Thyroid gland (tissue), 4 donors: ENCODE results near the gene IL27RA. TPM values are rescaled to one million over a fixed set of nuclear protein-coding genes. Genes with fewer than 3 reads are reported as not detected.
A peak's percentile ranks its signal among the peaks of the same experiment; 100 is the strongest.

ENCODE experiments used
- DNase-seq, 2 donors: peaks; one replicate each; pipeline ENCODE4 v3.0.0-alpha.2; 2019
- H3K27ac ChIP-seq, 3 donors: fragments of 200-600 bp; sonication (generic); 1 replicate in 2 of 3; 2 replicates in 1 of 3; pipeline ENCODE4 v1.5.1; 2016 to 2019; ENCODE audit warnings: mild to moderate bottlenecking in 1 of 3, moderate library complexity in 1 of 3
- H3K27me3 ChIP-seq: fragments of 200-600 bp; sonication (generic); one replicate; pipeline ENCODE4 v1.5.1; 2019
- H3K36me3 ChIP-seq, 2 donors: fragments of 200-600 bp; sonication (generic); one replicate each; pipeline ENCODE4 v1.5.1; 2016 to 2019
- H3K4me1 ChIP-seq, 2 donors: fragments of 200-600 bp; sonication (generic); one replicate each; pipeline ENCODE4 v1.5.1; 2017 to 2019
- H3K4me3 ChIP-seq, 3 donors: fragments of 200-600 bp; sonication (generic); replicated peaks in 1 of 3; 1 replicate in 2 of 3; 2 replicates in 1 of 3; pipeline ENCODE4 v1.5.1; 2016; ENCODE audit warnings: mild to moderate bottlenecking in 1 of 3
- H3K9me3 ChIP-seq: fragments of 200-600 bp; sonication (generic); one replicate; pipeline ENCODE4 v1.5.1; 2017
- CTCF ChIP-seq, 6 experiments: fragments of 200-600 bp in 3 of 6; fragments of 450-650 bp in 3 of 6; sonication (generic) in 3 of 6; IDR thresholded peaks; one replicate each; pipeline ENCODE4 v1.5.1; 2016 to 2019; ENCODE audit warnings: antibody characterized with exemption in 6 of 6, mild to moderate bottlenecking in 2 of 6, inconsistent platforms in 1 of 6, moderate library complexity in 1 of 6
- POLR2A ChIP-seq, 2 donors: fragments of 450-650 bp; IDR thresholded peaks; one replicate each; pipeline ENCODE4 v1.6.1; 2017; ENCODE audit warnings: antibody characterized with exemption in 2 of 2, mild to moderate bottlenecking in 2 of 2, moderate library complexity in 1 of 2
- WGBS, 2 donors: methylation state at CpG; one replicate each; pipeline ENCODE4 v1.1.5; 2017; 5-methylcytosine and 5-hydroxymethylcytosine counted together
- intact Hi-C: fragments of 100-400 bp; cut with DNase I; formaldehyde crosslinking; loops from one replicate; pipeline ENCODE4 v1.15.1; 2023
- total RNA-seq, 4 donors: library from RNA; depleted of rRNA; stranded (reverse); fragments of >200 nt; gene quantifications; one replicate each; pipeline ENCODE4 v1.2.3, GENCODE V29; 2016

IL27RA gene
- total RNA-seq, 4 donors from 2014 or later, result 1.9 to 4.9 (median 3.4) TPM

DNA sequence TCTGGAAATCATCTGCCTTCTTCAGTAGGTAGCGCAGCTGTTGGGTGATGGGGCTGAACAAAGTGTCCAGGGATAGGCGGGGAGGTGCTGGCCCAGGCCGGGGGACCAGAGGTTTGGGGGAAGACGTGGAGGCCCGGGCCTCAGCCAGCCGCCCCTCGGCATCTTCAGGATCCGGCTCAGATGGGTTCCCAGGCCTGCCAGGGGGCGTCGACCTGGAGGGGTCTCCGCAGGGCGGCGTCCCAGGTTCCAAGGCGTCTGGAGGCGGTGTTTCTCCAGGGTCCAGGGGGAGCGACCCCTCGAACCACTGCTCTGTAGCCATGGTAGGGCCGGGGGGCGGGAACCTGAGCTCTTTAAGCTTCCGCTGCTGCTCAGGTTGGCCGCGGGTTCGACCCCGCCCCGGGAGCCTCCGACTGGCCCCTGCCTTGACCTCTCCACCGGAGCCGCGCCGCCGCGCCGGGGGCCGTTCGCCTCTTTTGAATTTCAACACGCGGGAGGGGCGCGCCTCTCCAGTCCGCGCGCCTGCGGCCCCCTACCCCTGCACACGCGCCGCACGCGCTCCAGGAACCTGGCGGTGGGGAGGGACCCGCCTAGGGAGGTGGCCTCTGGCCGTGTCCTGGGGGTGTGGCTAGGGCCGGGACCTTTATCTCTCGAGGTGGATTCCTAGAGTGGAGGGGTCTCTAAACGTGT, 53.9 kb downstream of the IL27RA start, which contains the start of gene C19orf67:
TSS of gene C19orf67 (minus strand) at position 475 of the 687 bp plus-strand sequence. CDS start at position 319, 156 bp downstream.
- intact Hi-C loops, result loop anchor here (5.0 kb wide), 1 partner anchor 37 kb away; no protein-coding TSS in a partner anchor
- no peak for DNase-seq
- Histone ChIP-seq H3K36me3 (no peaks in the 10 kb centered on the region), H3K9me3 (no peaks in the 10 kb centered on the region), H3K4me3 (no peak within 1 kb of the TSS), H3K27ac (no peak within 1 kb of the TSS), H3K27me3 (no peaks in the 10 kb centered on the region), H3K4me1 (peaks cover 10 to 35% of the 10 kb centered on the region in 2 donors)
- WGBS, 2 donors, result 58 to 60% methylated on average over 18 to 21 of the region's 54 CpGs
- TF ChIP-seq POLR2A (IDR thresholded peaks at IDR 0.05) (no peak), CTCF (IDR thresholded peaks at IDR 0.05) (no peak)

GRCh38 chr19:14086098-14086497, 54.5 kb downstream of the IL27RA start:
- no peak for DNase-seq
- Histone ChIP-seq H3K27me3 (no peaks in the 10 kb centered on the region), H3K4me3 (no peak overlapping the region), H3K9me3 (no peaks in the 10 kb centered on the region), H3K27ac (no peak overlapping the region), H3K36me3 (no peaks in the 10 kb centered on the region), H3K4me1 (peaks cover 7 to 32% of the 10 kb centered on the region in 2 donors)
- TF ChIP-seq POLR2A (IDR thresholded peaks at IDR 0.05) (no peak), CTCF (IDR thresholded peaks at IDR 0.05) (no peak)
- intact Hi-C loops, result loop anchor here (5.0 kb wide), 1 partner anchor 36 kb away; no protein-coding TSS in a partner anchor
- WGBS, 2 donors, result 81 to 82% methylated on average over 5 of the region's 5 CpGs

- intact Hi-C loops, result loop anchor here (5.0 kb wide), 1 partner anchor 33 kb away; no protein-coding TSS in a partner anchor
- DNase-seq, result no peak
Measured at GRCh38 chr19:14088634-14089411, 57.3 kb downstream of the IL27RA start.

DNA sequence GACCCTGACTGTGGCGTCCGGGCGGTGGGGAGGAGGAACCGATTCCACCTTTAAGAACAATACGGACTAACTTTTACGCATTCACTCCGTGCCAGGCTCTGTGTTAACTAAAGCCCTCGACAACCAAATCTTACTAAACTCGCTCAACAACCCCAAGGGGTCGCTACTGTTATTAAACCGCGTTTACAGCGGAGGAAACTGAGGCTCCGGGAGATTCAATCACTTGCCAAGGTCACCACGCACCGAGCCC, 57.8 kb downstream of the IL27RA start:
- TF ChIP-seq CTCF (IDR thresholded peaks at IDR 0.05), result no peak
- no peak for TF ChIP-seq POLR2A (IDR thresholded peaks at IDR 0.05)
- 37% methylated on average over 16 of the region's 16 CpGs for WGBS, 2 donors
- intact Hi-C loops, result loop anchor here (5.0 kb wide), 1 partner anchor 33 kb away; no protein-coding TSS in a partner anchor
- DNase-seq, result no peak
- peaks cover 0 to 28% of the 10 kb centered on the region in 2 donors for H3K4me1 ChIP-seq
- peak overlapping the region in 1 of 3 donors; percentile 23 for H3K4me3 ChIP-seq
- no peak overlapping the region for H3K27ac ChIP-seq
- H3K36me3 ChIP-seq, result no peaks in the 10 kb centered on the region
- H3K27me3 ChIP-seq, result no peaks in the 10 kb centered on the region
- H3K9me3 ChIP-seq, result no peaks in the 10 kb centered on the region

More at GRCh38 chr19:14088634-14089411, 57.3 kb downstream of the IL27RA start:
- Histone ChIP-seq H3K4me3 (peak overlapping the region in 1 of 3 donors; percentile 23), H3K27me3 (no peaks in the 10 kb centered on the region), H3K36me3 (no peaks in the 10 kb centered on the region), H3K27ac (no peak overlapping the region), H3K4me1 (peaks cover 0 to 28% of the 10 kb centered on the region in 2 donors), H3K9me3 (no peaks in the 10 kb centered on the region)
- TF ChIP-seq POLR2A (IDR thresholded peaks at IDR 0.05) (no peak), CTCF (IDR thresholded peaks at IDR 0.05) (no peak)
- 87 to 93% methylated on average over 30 of the region's 30 CpGs for WGBS, 2 donors
